SK-N-MC (cell line): ENCODE measurements around the gene DDX4.
"Not testable (repeated sequence)": the region's sequence is repeated elsewhere in the genome, so short reads cannot be mapped to it uniquely, and the experiment has no call there.

Experiments
- DNase-seq: peaks from one replicate; pipeline ENCODE4 v3.0.0-alpha.2; 2011; ENCODE audit warnings: low read depth, low spot score
- H3K27ac ChIP-seq: fragments of 200-600 bp; sonication (generic); 2 replicates; pipeline ENCODE4 v1.5.1; 2016; ENCODE audit warnings: mixed run types
- H3K36me3 ChIP-seq: fragments of 200-600 bp; sonication (generic); 2 replicates; pipeline ENCODE4 v1.6.1; 2017; ENCODE audit warnings: antibody characterized with exemption, low read length, mixed read lengths; ENCODE audit not compliant: insufficient read depth
- H3K4me3 ChIP-seq: fragments of 200-600 bp; sonication (generic); 2 replicates; pipeline ENCODE4 v1.5.1; 2016
- H3K9ac ChIP-seq: fragments of 200-600 bp; sonication (generic); 2 replicates; pipeline ENCODE4 v1.8.0; 2017; ENCODE audit warnings: mixed run types, mixed read lengths; ENCODE audit not compliant: insufficient read length
- H3K9me3 ChIP-seq: fragments of 200-600 bp; sonication (generic); 2 replicates; pipeline ENCODE4 v1.6.1; 2017; ENCODE audit warnings: low read depth, mild to moderate bottlenecking, antibody characterized with exemption, low read length, moderate library complexity, mixed read lengths
- EZH2 ChIP-seq: fragments of 200-600 bp; sonication (generic); IDR thresholded peaks from one replicate; pipeline ENCODE4 v1.6.1; 2017; ENCODE audit warnings: antibody characterized with exemption
- FOXP2 ChIP-seq: optimal IDR thresholded peaks from 2 replicates; pipeline ENCODE3; 2011; ENCODE audit warnings: mild to moderate bottlenecking, moderate library complexity; ENCODE audit not compliant: insufficient read depth; ENCODE audit errors: extremely low read length, control extremely low read depth
- POLR2AphosphoS5 ChIP-seq: IDR thresholded peaks from 2 replicates; pipeline ENCODE4 v1.6.1; 2012; ENCODE audit warnings: mild to moderate bottlenecking, low read depth, low read length, borderline replicate concordance

The DDX4 gene

GRCh38 chr5:55773057-55773456 is 35.2 kb downstream of the DDX4 start:
- no peaks in the 10 kb centered on the region for H3K36me3 ChIP-seq
- no peak overlapping the region for H3K27ac ChIP-seq
- DNase-seq = no peak
- H3K4me3 ChIP-seq = no peak overlapping the region
- TF ChIP-seq EZH2 (no peak), POLR2AphosphoS5 (no peak), FOXP2 (no peak)
- H3K9ac ChIP-seq = no peak overlapping the region
- H3K9me3 ChIP-seq = no peaks in the 10 kb centered on the region; the same call in 1 of the 2 replicates

GRCh38 chr5:55777332-55777731 is 39.5 kb downstream of the DDX4 start:
- no peak overlapping the region for H3K4me3 ChIP-seq
- no peaks in the 10 kb centered on the region for H3K9me3 ChIP-seq
- H3K36me3 ChIP-seq = no peaks in the 10 kb centered on the region
- H3K9ac ChIP-seq = no peak overlapping the region
- H3K27ac ChIP-seq = no peak overlapping the region
- DNase-seq = no peak
- TF ChIP-seq FOXP2 (no peak), EZH2 (no peak), POLR2AphosphoS5 (no peak)

GRCh38 chr5:55800924-55801323 is 63.1 kb downstream of the DDX4 start:
- no peak overlapping the region for H3K27ac ChIP-seq
- TF ChIP-seq EZH2 (no peak), FOXP2 (no peak), POLR2AphosphoS5 (no peak)
- no peak for DNase-seq

GRCh38 chr5:55808814-55809213 is 71.0 kb downstream of the DDX4 start:
- not testable (repeated sequence) for H3K9me3 ChIP-seq, H3K36me3 ChIP-seq, DNase-seq, H3K9ac ChIP-seq, H3K4me3 ChIP-seq, H3K27ac ChIP-seq

More at GRCh38 chr5:55800924-55801323, 63.1 kb downstream of the DDX4 start:
- Histone ChIP-seq H3K9me3 (no peaks in the 10 kb centered on the region), H3K36me3 (no peaks in the 10 kb centered on the region), H3K9ac (no peak overlapping the region), H3K4me3 (no peak overlapping the region)

- not testable (repeated sequence) for H3K9me3 ChIP-seq, H3K36me3 ChIP-seq, DNase-seq, H3K27ac ChIP-seq, H3K4me3 ChIP-seq, H3K9ac ChIP-seq
These were observed 78.1 kb downstream of the DDX4 start for GRCh38 chr5:55815939-55816338.

- TF ChIP-seq EZH2 (no peak), POLR2AphosphoS5 (no peak), FOXP2 (no peak)
- no peak overlapping the region for H3K27ac ChIP-seq
- peak; percentile 16 for DNase-seq
- no peaks in the 10 kb centered on the region for H3K9me3 ChIP-seq
- no peaks in the 10 kb centered on the region for H3K36me3 ChIP-seq
- H3K4me3 ChIP-seq = no peak overlapping the region
- H3K9ac ChIP-seq = no peak overlapping the region
These were observed 78.5 kb downstream of the DDX4 start for GRCh38 chr5:55816342-55816741.

GRCh38 chr5:55817030-55817429 is 79.2 kb downstream of the DDX4 start:
- H3K27ac ChIP-seq = no peak overlapping the region
- H3K9me3 ChIP-seq = no peaks in the 10 kb centered on the region
- no peaks in the 10 kb centered on the region for H3K36me3 ChIP-seq
- DNase-seq = peak; percentile 12
- no peak overlapping the region for H3K9ac ChIP-seq
- H3K4me3 ChIP-seq = no peak overlapping the region
- TF ChIP-seq POLR2AphosphoS5 (no peak), FOXP2 (no peak), EZH2 (no peak)

GRCh38 chr5:55820488-55820887 is 82.6 kb downstream of the DDX4 start:
- Histone ChIP-seq H3K4me3 (no peak overlapping the region), H3K27ac (no peak overlapping the region), H3K36me3 (no peaks in the 10 kb centered on the region), H3K9ac (no peak overlapping the region), H3K9me3 (no peaks in the 10 kb centered on the region)
- TF ChIP-seq EZH2 = no peak
- TF ChIP-seq POLR2AphosphoS5 = no peak
- TF ChIP-seq FOXP2 = no peak
- no peak for DNase-seq

- Histone ChIP-seq H3K9me3 (no peaks in the 10 kb centered on the region), H3K9ac (no peak overlapping the region), H3K27ac (no peak overlapping the region), H3K4me3 (no peak overlapping the region), H3K36me3 (no peaks in the 10 kb centered on the region)
- DNase-seq = no peak
- TF ChIP-seq FOXP2 = no peak
- TF ChIP-seq POLR2AphosphoS5 = no peak
- TF ChIP-seq EZH2 = no peak
These were observed 84.1 kb downstream of the DDX4 start for GRCh38 chr5:55821731-55822512.
